ENCODE results near the gene CCDC196.
A peak's percentile ranks its signal among the peaks of the same experiment; 100 is the strongest.

Gene CCDC196

DNA sequence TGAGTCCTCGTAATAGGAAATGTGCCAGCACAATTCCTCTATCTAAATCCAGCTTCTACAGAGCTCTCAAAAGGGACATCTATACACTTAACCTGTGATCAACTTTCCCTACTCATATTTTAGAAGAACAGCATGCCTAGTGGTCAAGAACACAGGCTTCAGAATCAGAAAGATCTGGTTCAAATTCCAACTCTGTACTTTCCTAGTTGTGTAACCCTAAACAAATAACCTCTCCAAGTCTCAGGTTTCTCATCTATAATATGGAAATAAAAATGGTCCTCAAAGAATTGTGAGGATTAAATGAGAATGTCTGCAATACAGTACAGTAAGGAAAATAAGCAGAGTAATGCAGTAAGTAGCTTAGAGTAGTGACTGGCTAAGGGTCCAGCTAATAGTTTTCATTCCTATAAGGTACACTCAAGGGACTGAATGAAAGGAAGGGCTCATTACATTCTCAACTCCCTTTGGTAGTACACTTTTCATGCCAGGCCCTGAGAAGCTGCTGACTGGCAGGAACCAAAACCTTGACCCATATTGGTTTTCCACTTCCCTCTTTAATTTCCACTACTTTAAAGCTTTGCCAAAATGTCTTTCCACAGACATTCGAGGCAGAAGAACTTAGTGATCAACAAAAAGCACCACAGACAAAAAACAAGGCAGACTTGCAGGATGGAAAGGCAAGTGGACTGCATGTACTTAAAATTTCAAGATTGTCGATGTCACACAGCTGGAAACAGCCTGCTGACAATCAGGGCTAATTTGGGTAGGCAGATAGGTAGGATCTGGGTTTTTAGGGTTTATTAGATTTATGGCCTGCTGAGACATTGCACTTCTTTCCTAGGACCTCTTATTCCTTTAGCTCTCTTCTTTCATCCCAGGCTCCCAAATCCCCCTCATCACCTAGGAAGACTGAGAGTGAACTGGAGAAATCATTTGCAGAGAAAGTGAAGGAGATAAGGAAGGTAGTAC is 4.3 kb downstream of the CCDC196 start:
- Histone ChIP-seq H3K9ac (ENCODE audit: low read depth, low read length) (no peak overlapping the region), H3K36me3 (ENCODE audit: insufficient read depth, low read length) (no peaks in the 10 kb centered on the region), H3K79me2 (ENCODE audit: insufficient read depth, low read length) (no peaks in the 10 kb centered on the region)

GRCh38 chr14:66493750-66494149 is 7.6 kb downstream of the CCDC196 start:
- Histone ChIP-seq H3K9ac (ENCODE audit: low read depth, low read length) (no peak overlapping the region), H4K20me1 (ENCODE audit: insufficient read depth, low read length) (no peaks in the 10 kb centered on the region), H3K9me3 (ENCODE audit: insufficient read depth, low read length, severe bottlenecking) (no peaks in the 10 kb centered on the region), H3K4me2 (ENCODE audit: insufficient read depth, low read length) (no peak overlapping the region), H3K4me1 (ENCODE audit: insufficient read depth, low read length) (peaks cover 15% of the 10 kb centered on the region), H2AFZ (ENCODE audit: low read depth, low read length) (no peak overlapping the region), H3K27ac (ENCODE audit: low read length) (no peak overlapping the region), H3K79me2 (ENCODE audit: insufficient read depth, low read length) (no peaks in the 10 kb centered on the region), H3K27me3 (ENCODE audit: insufficient read depth, low read length, poor library complexity) (no peaks in the 10 kb centered on the region), H3K36me3 (ENCODE audit: insufficient read depth, low read length) (no peaks in the 10 kb centered on the region), H3K4me3 (ENCODE audit: low read depth in 1 of 2, low read length in 2 of 2) (no peak overlapping the region)
- no peak for TF ChIP-seq EZH2 (IDR thresholded peaks at IDR 0.05; ENCODE audit: borderline replicate concordance, low read depth, low read length, severe bottlenecking)
- TF ChIP-seq, protein P1, sequence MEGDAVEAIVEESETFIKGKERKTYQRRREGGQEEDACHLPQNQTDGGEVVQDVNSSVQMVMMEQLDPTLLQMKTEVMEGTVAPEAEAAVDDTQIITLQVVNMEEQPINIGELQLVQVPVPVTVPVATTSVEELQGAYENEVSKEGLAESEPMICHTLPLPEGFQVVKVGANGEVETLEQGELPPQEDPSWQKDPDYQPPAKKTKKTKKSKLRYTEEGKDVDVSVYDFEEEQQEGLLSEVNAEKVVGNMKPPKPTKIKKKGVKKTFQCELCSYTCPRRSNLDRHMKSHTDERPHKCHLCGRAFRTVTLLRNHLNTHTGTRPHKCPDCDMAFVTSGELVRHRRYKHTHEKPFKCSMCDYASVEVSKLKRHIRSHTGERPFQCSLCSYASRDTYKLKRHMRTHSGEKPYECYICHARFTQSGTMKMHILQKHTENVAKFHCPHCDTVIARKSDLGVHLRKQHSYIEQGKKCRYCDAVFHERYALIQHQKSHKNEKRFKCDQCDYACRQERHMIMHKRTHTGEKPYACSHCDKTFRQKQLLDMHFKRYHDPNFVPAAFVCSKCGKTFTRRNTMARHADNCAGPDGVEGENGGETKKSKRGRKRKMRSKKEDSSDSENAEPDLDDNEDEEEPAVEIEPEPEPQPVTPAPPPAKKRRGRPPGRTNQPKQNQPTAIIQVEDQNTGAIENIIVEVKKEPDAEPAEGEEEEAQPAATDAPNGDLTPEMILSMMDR (IDR thresholded peaks at IDR 0.05; ENCODE audit: borderline replicate concordance, extremely low read depth, low read length, poor library complexity, severe bottlenecking) = no peak
- DNase-seq (no peak), ATAC-seq (ENCODE audit: insufficient read depth, low read depth) (no peak)

More for the DNA sequence above, 4.3 kb downstream of the CCDC196 start:
- Histone ChIP-seq H3K27ac (ENCODE audit: low read length) (no peak overlapping the region), H3K4me1 (ENCODE audit: insufficient read depth, low read length) (no peaks in the 10 kb centered on the region), H3K4me2 (ENCODE audit: insufficient read depth, low read length) (no peak overlapping the region), H4K20me1 (ENCODE audit: insufficient read depth, low read length) (no peaks in the 10 kb centered on the region), H3K4me3 (ENCODE audit: low read depth in 1 of 2, low read length in 2 of 2) (no peak overlapping the region), H2AFZ (ENCODE audit: low read depth, low read length) (no peak overlapping the region), H3K27me3 (ENCODE audit: insufficient read depth, low read length, poor library complexity) (no peaks in the 10 kb centered on the region), H3K9me3 (ENCODE audit: insufficient read depth, low read length, severe bottlenecking) (no peaks in the 10 kb centered on the region)
- DNase-seq = no peak
- TF ChIP-seq, protein P1 (IDR thresholded peaks at IDR 0.05; ENCODE audit: borderline replicate concordance, extremely low read depth, low read length, poor library complexity, severe bottlenecking) = no peak
- no peak for TF ChIP-seq EZH2 (IDR thresholded peaks at IDR 0.05; ENCODE audit: borderline replicate concordance, low read depth, low read length, severe bottlenecking)
- no peak for ATAC-seq (ENCODE audit: insufficient read depth, low read depth)

DNA sequence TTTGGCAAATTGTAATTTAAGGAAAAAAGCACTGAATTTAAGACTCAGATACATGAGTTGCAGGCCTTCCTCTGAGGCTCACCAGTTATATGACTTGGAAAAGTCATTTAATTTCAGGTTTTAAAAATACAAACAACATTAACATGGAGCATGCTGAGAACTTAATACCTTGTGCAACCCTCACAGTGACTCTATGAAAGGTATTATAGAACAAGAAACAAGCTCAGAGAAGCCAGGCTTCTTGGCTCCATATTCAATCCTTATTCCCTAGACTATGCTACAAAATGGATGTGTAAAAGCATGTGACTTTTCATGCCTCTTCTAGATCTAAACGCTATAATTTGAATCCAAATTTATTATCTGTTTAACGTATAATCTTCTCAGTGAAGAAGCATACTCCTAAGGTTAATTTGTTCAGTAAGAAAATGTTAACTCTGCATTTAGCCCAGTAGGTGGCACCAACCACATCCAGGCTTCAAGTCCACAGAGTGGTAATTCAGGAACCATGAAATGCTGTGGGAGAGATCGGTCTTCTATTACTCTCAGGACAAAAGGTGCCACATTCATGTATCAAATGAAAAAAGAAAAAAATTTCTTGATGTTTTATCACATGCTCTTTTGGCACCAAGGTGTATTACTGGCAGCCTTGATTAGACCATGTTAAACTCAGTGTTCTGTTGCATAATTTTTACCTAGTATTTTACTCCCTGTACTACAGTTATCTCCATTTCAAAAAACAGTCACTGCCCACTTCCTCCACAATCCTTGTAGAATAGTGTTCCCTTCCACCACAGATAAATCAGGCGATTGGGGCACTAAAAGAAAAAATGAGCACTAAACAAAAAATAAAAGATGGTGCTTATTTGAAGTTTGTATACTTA is 9.3 kb downstream of the CCDC196 start:
- Histone ChIP-seq H3K27me3 (ENCODE audit: insufficient read depth, low read length, poor library complexity) (no peaks in the 10 kb centered on the region), H4K20me1 (ENCODE audit: insufficient read depth, low read length) (no peaks in the 10 kb centered on the region), H3K4me3 (ENCODE audit: low read depth in 1 of 2, low read length in 2 of 2) (no peak overlapping the region), H3K79me2 (ENCODE audit: insufficient read depth, low read length) (no peaks in the 10 kb centered on the region), H3K4me2 (ENCODE audit: insufficient read depth, low read length) (peak overlapping the region; percentile 24; the same call in 1 of the 2 replicates), H3K4me1 (ENCODE audit: insufficient read depth, low read length) (peaks cover 15% of the 10 kb centered on the region), H3K27ac (ENCODE audit: low read length) (no peak overlapping the region), H3K9me3 (ENCODE audit: insufficient read depth, low read length, severe bottlenecking) (no peaks in the 10 kb centered on the region), H2AFZ (ENCODE audit: low read depth, low read length) (no peak overlapping the region), H3K36me3 (ENCODE audit: insufficient read depth, low read length) (no peaks in the 10 kb centered on the region), H3K9ac (ENCODE audit: low read depth, low read length) (no peak overlapping the region)
- peak; percentile 98 for ATAC-seq (ENCODE audit: insufficient read depth, low read depth)
- DNase-seq = peak; percentile 48
- TF ChIP-seq EZH2 (IDR thresholded peaks at IDR 0.05; ENCODE audit: borderline replicate concordance, low read depth, low read length, severe bottlenecking) = no peak
- TF ChIP-seq, protein P1 (IDR thresholded peaks at IDR 0.05; ENCODE audit: borderline replicate concordance, extremely low read depth, low read length, poor library complexity, severe bottlenecking) = peak; percentile 83

Data from DND-41 (cell line).